Mucosa of rectum (tissue), 2 donors: ENCODE measurements around the gene MICU1.

ENCODE experiments used
- H3K27ac ChIP-seq, 2 donors: one replicate each; pipeline ENCODE4 v1.7.0; 2013; ENCODE audit warnings: inconsistent platforms in 2 of 2, low read depth in 2 of 2, low read length in 2 of 2
- H3K27me3 ChIP-seq, 2 donors: one replicate each; pipeline ENCODE4 v1.7.0; 2013; ENCODE audit warnings: low read length in 2 of 2; ENCODE audit not compliant: control insufficient read depth in 2 of 2, insufficient read depth in 2 of 2
- H3K36me3 ChIP-seq, 2 donors: one replicate each; pipeline ENCODE4 v1.7.0; 2013; ENCODE audit warnings: low read length in 2 of 2; ENCODE audit not compliant: control insufficient read depth in 2 of 2, insufficient read depth in 2 of 2
- H3K4me1 ChIP-seq, 2 donors: one replicate each; pipeline ENCODE4 v1.7.0; 2013; ENCODE audit warnings: low read length in 2 of 2, mild to moderate bottlenecking in 1 of 2; ENCODE audit not compliant: control insufficient read depth in 2 of 2, insufficient read depth in 2 of 2
- H3K4me3 ChIP-seq, 2 donors: one replicate each; pipeline ENCODE4 v1.7.0; 2013; ENCODE audit warnings: low read length in 2 of 2
- H3K9ac ChIP-seq, 2 donors: one replicate each; pipeline ENCODE4 v1.7.0; 2013; ENCODE audit warnings: low read length in 2 of 2, low read depth in 1 of 2, mild to moderate bottlenecking in 1 of 2
- H3K9me3 ChIP-seq, 2 donors: one replicate each; pipeline ENCODE4 v1.7.0; 2013; ENCODE audit warnings: low read length in 2 of 2; ENCODE audit not compliant: control insufficient read depth in 2 of 2
- donor health status: healthy.
- donor health status: Normal muscosa, but diverticular disease.

Gene MICU1

GRCh38 chr10:72630144-72630543 is 4.3 kb upstream of the MICU1 start:
- H3K27ac ChIP-seq, result no peak overlapping the region

GRCh38 chr10:72626444-72626754 is 520 bp upstream of the MICU1 start:
- Histone ChIP-seq H3K36me3 (peaks cover 0 to 3% of the 10 kb centered on the region in 2 donors), H3K4me3 (peak overlapping the region; percentile 99 to 100), H3K4me1 (peaks cover 4 to 9% of the 10 kb centered on the region in 2 donors), H3K27me3 (no peaks in the 10 kb centered on the region), H3K27ac (peak overlapping the region; percentile 41 to 87), H3K9ac (peak overlapping the region; percentile 68 to 92), H3K9me3 (no peaks in the 10 kb centered on the region)

More at GRCh38 chr10:72630144-72630543, 4.3 kb upstream of the MICU1 start:
- Histone ChIP-seq H3K9me3 (no peaks in the 10 kb centered on the region), H3K9ac (no peak overlapping the region), H3K36me3 (no peaks in the 10 kb centered on the region), H3K4me3 (no peak overlapping the region), H3K4me1 (peaks cover 0 to 4% of the 10 kb centered on the region in 2 donors), H3K27me3 (no peaks in the 10 kb centered on the region)

GRCh38 chr10:72625276-72625607 is 637 bp downstream of the MICU1 start:
- Histone ChIP-seq H3K27ac (peak overlapping the region; percentile 76 to 87), H3K36me3 (peaks cover 0 to 3% of the 10 kb centered on the region in 2 donors), H3K9me3 (no peaks in the 10 kb centered on the region), H3K4me3 (peak overlapping the region; percentile 99 to 100), H3K4me1 (peaks cover 4 to 9% of the 10 kb centered on the region in 2 donors), H3K9ac (peak overlapping the region; percentile 81 to 92), H3K27me3 (no peaks in the 10 kb centered on the region)

GRCh38 chr10:72622271-72622670 is 3.6 kb downstream of the MICU1 start:
- no peaks in the 10 kb centered on the region for H3K27me3 ChIP-seq
- H3K9me3 ChIP-seq, result no peaks in the 10 kb centered on the region
- no peak overlapping the region for H3K9ac ChIP-seq
- peaks cover 0 to 3% of the 10 kb centered on the region in 2 donors for H3K36me3 ChIP-seq
- H3K4me3 ChIP-seq, result no peak overlapping the region
- no peak overlapping the region for H3K27ac ChIP-seq
- H3K4me1 ChIP-seq, result peaks cover 4 to 9% of the 10 kb centered on the region in 2 donors

GRCh38 chr10:72616716-72617115 is 9.2 kb downstream of the MICU1 start:
- Histone ChIP-seq H3K9ac (no peak overlapping the region), H3K27ac (no peak overlapping the region)

GRCh38 chr10:72615970-72616369 is 9.9 kb downstream of the MICU1 start:
- no peak overlapping the region for H3K9ac ChIP-seq
- H3K36me3 ChIP-seq, result no peaks in the 10 kb centered on the region
- H3K27me3 ChIP-seq, result no peaks in the 10 kb centered on the region
- no peaks in the 10 kb centered on the region for H3K9me3 ChIP-seq
- no peaks in the 10 kb centered on the region for H3K4me1 ChIP-seq
- no peak overlapping the region for H3K4me3 ChIP-seq
- H3K27ac ChIP-seq, result no peak overlapping the region

More at GRCh38 chr10:72616716-72617115, 9.2 kb downstream of the MICU1 start:
- no peaks in the 10 kb centered on the region for H3K36me3 ChIP-seq
- H3K4me1 ChIP-seq, result no peaks in the 10 kb centered on the region
- no peak overlapping the region for H3K4me3 ChIP-seq
- H3K9me3 ChIP-seq, result no peaks in the 10 kb centered on the region
- H3K27me3 ChIP-seq, result no peaks in the 10 kb centered on the region

- H3K4me3 ChIP-seq, result no peak overlapping the region
- H3K4me1 ChIP-seq, result no peaks in the 10 kb centered on the region
- H3K27ac ChIP-seq, result no peak overlapping the region
- no peaks in the 10 kb centered on the region for H3K27me3 ChIP-seq
- H3K9me3 ChIP-seq, result no peaks in the 10 kb centered on the region
- no peak overlapping the region for H3K9ac ChIP-seq
- H3K36me3 ChIP-seq, result peaks cover 0 to 2% of the 10 kb centered on the region in 2 donors
Measured at GRCh38 chr10:72612203-72612826, 13.6 kb downstream of the MICU1 start.

GRCh38 chr10:72611783-72612182 is 14.1 kb downstream of the MICU1 start:
- Histone ChIP-seq H3K9me3 (no peaks in the 10 kb centered on the region), H3K27me3 (no peaks in the 10 kb centered on the region), H3K27ac (no peak overlapping the region), H3K9ac (no peak overlapping the region), H3K4me1 (no peaks in the 10 kb centered on the region), H3K4me3 (no peak overlapping the region), H3K36me3 (peaks cover 0 to 2% of the 10 kb centered on the region in 2 donors)

- Histone ChIP-seq H3K9me3 (no peaks in the 10 kb centered on the region), H3K36me3 (peaks cover 0 to 2% of the 10 kb centered on the region in 2 donors), H3K27me3 (no peaks in the 10 kb centered on the region), H3K9ac (no peak overlapping the region), H3K27ac (no peak overlapping the region), H3K4me1 (no peaks in the 10 kb centered on the region), H3K4me3 (no peak overlapping the region)
Measured at GRCh38 chr10:72610466-72610865, 15.4 kb downstream of the MICU1 start.

- Histone ChIP-seq H3K27ac (no peak overlapping the region), H3K4me1 (no peaks in the 10 kb centered on the region), H3K9me3 (no peaks in the 10 kb centered on the region), H3K9ac (no peak overlapping the region), H3K36me3 (no peaks in the 10 kb centered on the region), H3K4me3 (no peak overlapping the region), H3K27me3 (no peaks in the 10 kb centered on the region)
Measured at GRCh38 chr10:72605122-72605521, 20.8 kb downstream of the MICU1 start.

- H3K9ac ChIP-seq, result no peak overlapping the region
- no peaks in the 10 kb centered on the region for H3K4me1 ChIP-seq
- H3K9me3 ChIP-seq, result no peaks in the 10 kb centered on the region
- no peaks in the 10 kb centered on the region for H3K36me3 ChIP-seq
- H3K4me3 ChIP-seq, result no peak overlapping the region
- no peak overlapping the region for H3K27ac ChIP-seq
- H3K27me3 ChIP-seq, result no peaks in the 10 kb centered on the region
Measured at GRCh38 chr10:72601144-72601543, 24.7 kb downstream of the MICU1 start.
